Measurements from ENCODE around the gene SIN3B.

Gene SIN3B

DNA sequence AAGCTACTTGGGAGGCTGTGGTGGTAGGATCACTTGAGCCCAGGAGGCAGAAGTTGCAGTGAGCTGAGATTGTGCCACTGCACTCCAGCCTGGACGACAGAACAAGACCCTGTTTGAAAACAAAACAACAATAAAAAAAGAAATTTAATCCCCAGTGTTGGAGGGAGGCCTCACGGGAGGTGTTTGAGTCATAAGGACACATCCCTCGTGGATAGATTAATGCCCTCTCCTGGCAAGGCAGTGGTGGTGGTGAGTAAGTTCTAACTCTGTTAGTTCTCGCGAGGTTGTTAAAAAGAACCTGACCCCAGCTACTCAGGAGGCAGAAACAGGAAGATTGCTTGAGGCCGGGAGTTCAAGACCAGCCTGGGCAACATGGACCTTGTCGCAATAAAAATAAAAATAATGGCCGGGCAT lies 27.6 kb upstream of the SIN3B start:
- POLR2A ChIA-PET = no interaction called here
- DNase-seq (ENCODE audit: extremely low spot score) = peak; percentile 61
- TF ChIP-seq FOXA1 (IDR thresholded peaks at IDR 0.05) (no peak), TARDBP (IDR thresholded peaks at IDR 0.05) (no peak), SUZ12 (IDR thresholded peaks at IDR 0.05) (no peak), L3MBTL2 (conservative IDR thresholded peaks at IDR 0.05) (peak; percentile 70), ARNT (IDR thresholded peaks at IDR 0.05) (no peak), BHLHE40 (IDR thresholded peaks at IDR 0.05; ENCODE audit: borderline replicate concordance) (no peak), SP1 (IDR thresholded peaks at IDR 0.05) (no peak)
- TF ChIP-seq, protein P1, sequence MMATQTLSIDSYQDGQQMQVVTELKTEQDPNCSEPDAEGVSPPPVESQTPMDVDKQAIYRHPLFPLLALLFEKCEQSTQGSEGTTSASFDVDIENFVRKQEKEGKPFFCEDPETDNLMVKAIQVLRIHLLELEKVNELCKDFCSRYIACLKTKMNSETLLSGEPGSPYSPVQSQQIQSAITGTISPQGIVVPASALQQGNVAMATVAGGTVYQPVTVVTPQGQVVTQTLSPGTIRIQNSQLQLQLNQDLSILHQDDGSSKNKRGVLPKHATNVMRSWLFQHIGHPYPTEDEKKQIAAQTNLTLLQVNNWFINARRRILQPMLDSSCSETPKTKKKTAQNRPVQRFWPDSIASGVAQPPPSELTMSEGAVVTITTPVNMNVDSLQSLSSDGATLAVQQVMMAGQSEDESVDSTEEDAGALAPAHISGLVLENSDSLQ (IDR thresholded peaks at IDR 0.05) = no peak

DNA sequence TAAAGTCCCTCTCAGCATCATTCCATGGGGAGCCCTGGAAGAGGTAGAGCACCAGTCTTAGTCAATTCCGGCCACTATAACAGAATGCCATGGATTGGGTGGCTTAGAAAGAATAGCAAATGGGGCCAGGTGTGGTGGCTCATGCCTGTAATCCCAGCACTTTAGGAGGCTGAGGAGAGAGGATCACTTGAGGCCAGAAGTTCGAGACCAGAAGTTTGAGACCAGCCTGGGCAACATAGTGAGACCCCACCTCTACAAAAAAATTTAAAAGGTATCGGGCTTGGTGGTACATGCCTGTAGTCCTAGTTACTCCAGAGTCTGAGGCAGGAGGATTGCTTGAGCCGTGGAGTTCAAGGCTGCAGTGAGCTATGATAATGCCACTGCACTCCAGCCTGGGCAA lies 25.0 kb upstream of the SIN3B start:
- no peak for TF ChIP-seq FOXA1 (IDR thresholded peaks at IDR 0.05)
- no peak for TF ChIP-seq SP1 (IDR thresholded peaks at IDR 0.05)
- TF ChIP-seq TARDBP (IDR thresholded peaks at IDR 0.05) = no peak
- no peak for TF ChIP-seq FOXM1 (IDR thresholded peaks at IDR 0.05; ENCODE audit: borderline replicate concordance)
- POLR2A ChIA-PET = no interaction called here
- CTCF ChIA-PET = no interaction called here
- DNase-seq (ENCODE audit: extremely low spot score) = no peak

More for the DNA sequence above, 27.6 kb upstream of the SIN3B start:
- CTCF ChIA-PET = interaction anchor here (0.6 to 1.3 kb wide), 3 partner anchors 86 to 617 kb away, joined by 3 to 6 read pairs (median 3); no protein-coding TSS in a partner anchor

DNA sequence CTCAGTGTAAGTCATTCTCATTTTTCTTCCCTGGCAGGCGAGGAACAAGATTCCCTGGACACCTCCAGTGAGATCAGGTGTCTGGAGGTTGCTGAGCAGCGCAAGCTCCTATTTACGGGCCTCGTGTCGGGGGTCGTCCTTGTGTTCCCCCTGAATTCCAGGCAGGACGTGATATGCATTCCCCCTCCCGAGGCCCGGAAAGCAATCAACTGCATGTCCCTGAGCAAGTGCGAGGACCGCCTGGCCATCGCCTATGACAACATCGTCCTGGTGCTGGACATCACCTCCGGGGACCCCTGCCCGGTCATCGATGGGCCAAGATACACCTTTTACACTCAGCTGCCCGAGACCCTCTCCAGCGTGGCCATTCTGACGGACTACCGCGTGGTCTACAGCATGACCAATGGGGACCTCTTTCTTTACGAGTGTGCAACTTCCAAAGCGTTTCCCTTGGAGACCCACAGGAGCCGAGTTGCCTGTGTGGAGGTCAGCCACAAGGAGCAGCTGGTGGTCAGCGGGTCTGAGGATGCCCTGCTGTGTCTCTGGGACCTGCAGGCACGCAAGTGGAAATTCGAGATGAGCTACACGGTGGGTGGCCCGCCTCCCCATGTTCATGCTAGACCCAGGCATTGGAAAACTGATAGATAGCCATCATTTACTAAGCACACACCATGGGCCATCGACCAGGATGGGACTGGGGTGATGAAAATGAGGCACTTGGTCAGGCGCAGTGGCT lies 21.5 kb upstream of the SIN3B start:
- CTCF ChIA-PET = no interaction called here

DNA sequence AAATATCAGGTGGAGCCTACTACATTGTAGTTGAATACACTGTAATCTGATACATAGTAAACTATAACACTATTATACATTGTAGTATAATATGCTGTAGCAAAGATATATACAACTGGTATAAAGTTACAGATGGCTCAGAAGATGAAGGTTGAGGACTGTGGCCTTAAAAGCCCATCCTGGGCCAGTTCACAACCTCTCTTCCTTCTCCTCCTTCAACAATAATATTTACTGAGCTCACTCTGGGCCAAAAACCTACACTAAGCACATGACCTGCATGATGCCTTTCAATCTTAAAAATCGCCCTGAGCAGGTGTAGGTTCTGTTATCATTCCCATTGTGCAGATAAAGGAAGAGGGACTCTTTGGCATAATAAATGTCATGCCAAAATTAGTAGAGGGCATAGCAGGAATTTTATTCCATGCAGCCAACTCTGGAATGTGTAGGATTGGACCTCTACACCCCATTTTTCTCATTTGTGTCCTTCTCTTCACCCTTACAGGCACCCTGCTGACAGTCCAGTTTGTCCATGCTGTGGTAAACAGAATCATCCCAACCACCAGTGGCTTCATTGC lies 14.6 kb upstream of the SIN3B start:
- DNase-seq (ENCODE audit: extremely low spot score) = no peak
- no peak for TF ChIP-seq HDGF (IDR thresholded peaks at IDR 0.05; ENCODE audit: borderline replicate concordance)
- no peak for TF ChIP-seq L3MBTL2 (conservative IDR thresholded peaks at IDR 0.05)
- no peak for TF ChIP-seq TARDBP (IDR thresholded peaks at IDR 0.05)
- TF ChIP-seq FOXA1 (IDR thresholded peaks at IDR 0.05) = no peak
- TF ChIP-seq ZNF384 (IDR thresholded peaks at IDR 0.05) = no peak
- TF ChIP-seq BHLHE40 (IDR thresholded peaks at IDR 0.05; ENCODE audit: borderline replicate concordance) = no peak
- TF ChIP-seq CTBP1 (IDR thresholded peaks at IDR 0.05; ENCODE audit: borderline replicate concordance) = no peak
- TF ChIP-seq, protein P1 (IDR thresholded peaks at IDR 0.05) = no peak
- no peak for TF ChIP-seq FOXK2 (IDR thresholded peaks at IDR 0.05)
- no peak for TF ChIP-seq SP1 (IDR thresholded peaks at IDR 0.05)
- TF ChIP-seq FOXM1 (IDR thresholded peaks at IDR 0.05; ENCODE audit: borderline replicate concordance) = no peak
- TF ChIP-seq ELF4 (IDR thresholded peaks at IDR 0.05) = no peak
- TF ChIP-seq SUZ12 (IDR thresholded peaks at IDR 0.05) = no peak
- no peak for TF ChIP-seq ARNT (IDR thresholded peaks at IDR 0.05)
- ChIA-PET POLR2A (no interaction called here), CTCF (no interaction called here)

More for the DNA sequence above, 21.5 kb upstream of the SIN3B start:
- POLR2A ChIA-PET = no interaction called here
- no peak for DNase-seq (ENCODE audit: extremely low spot score)
- TF ChIP-seq ARNT (IDR thresholded peaks at IDR 0.05) = peak; percentile 83
- no peak for TF ChIP-seq ZNF384 (IDR thresholded peaks at IDR 0.05)

DNA sequence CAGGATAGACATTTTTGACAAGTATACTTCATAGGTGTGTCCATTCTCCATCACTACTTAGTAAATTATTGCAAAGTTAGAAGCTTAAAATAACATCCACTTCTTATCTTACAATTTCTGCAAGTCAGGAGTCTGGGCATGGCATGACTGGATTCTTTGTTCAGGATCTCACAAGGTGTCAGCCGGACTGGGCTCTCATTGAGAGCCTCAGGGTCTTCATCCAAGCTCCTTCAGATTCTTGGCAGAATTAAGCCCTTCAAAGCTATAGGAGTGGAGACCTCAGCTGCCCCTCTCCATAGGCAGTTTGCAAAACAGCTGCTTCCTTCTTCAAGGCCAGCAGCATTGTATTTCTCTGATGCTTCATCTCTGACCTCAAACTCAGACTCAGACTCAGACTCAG lies 9.1 kb upstream of the SIN3B start:
- TF ChIP-seq TARDBP (IDR thresholded peaks at IDR 0.05) (no peak), BHLHE40 (IDR thresholded peaks at IDR 0.05; ENCODE audit: borderline replicate concordance) (no peak), ZNF384 (IDR thresholded peaks at IDR 0.05) (no peak), ELF4 (IDR thresholded peaks at IDR 0.05) (no peak)
- ChIA-PET CTCF (no interaction called here), POLR2A (no interaction called here)
- DNase-seq (ENCODE audit: extremely low spot score) = no peak

DNA sequence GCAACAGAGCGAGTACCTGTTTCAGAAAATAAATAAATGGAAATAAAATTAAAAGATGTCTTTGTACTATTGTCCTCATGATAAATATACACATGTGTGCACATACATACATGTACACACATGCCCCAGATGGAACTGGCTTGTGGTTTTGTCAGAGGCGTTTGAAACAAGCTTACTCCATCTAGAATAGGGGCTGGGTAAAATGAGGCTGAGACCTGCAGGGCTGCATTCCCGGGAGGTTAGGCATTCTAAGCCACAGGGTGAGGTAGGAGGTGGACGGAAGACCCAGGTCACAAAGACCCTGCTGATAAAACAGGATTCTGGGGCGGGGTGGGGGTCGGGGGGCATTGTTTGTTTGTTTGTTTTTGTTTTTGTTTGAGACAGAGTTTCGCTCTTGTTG lies 8.1 kb upstream of the SIN3B start:
- DNase-seq (ENCODE audit: extremely low spot score) = no peak
- CTCF ChIA-PET = no interaction called here
- no peak for TF ChIP-seq ARNT (IDR thresholded peaks at IDR 0.05)
- TF ChIP-seq FOXA1 (IDR thresholded peaks at IDR 0.05) = no peak
- TF ChIP-seq ELF4 (IDR thresholded peaks at IDR 0.05) = no peak
- no peak for TF ChIP-seq SP1 (IDR thresholded peaks at IDR 0.05)
- no peak for TF ChIP-seq TARDBP (IDR thresholded peaks at IDR 0.05)
- TF ChIP-seq CTBP1 (IDR thresholded peaks at IDR 0.05; ENCODE audit: borderline replicate concordance) = no peak
- no peak for TF ChIP-seq HDGF (IDR thresholded peaks at IDR 0.05; ENCODE audit: borderline replicate concordance)
- no peak for TF ChIP-seq BHLHE40 (IDR thresholded peaks at IDR 0.05; ENCODE audit: borderline replicate concordance)
- no peak for TF ChIP-seq FOXM1 (IDR thresholded peaks at IDR 0.05; ENCODE audit: borderline replicate concordance)
- TF ChIP-seq, protein P1 (IDR thresholded peaks at IDR 0.05) = no peak
- TF ChIP-seq NFRKB (IDR thresholded peaks at IDR 0.05) = no peak
- no peak for TF ChIP-seq LEF1 (IDR thresholded peaks at IDR 0.05; ENCODE audit: borderline replicate concordance)
- POLR2A ChIA-PET = no interaction called here

DNA sequence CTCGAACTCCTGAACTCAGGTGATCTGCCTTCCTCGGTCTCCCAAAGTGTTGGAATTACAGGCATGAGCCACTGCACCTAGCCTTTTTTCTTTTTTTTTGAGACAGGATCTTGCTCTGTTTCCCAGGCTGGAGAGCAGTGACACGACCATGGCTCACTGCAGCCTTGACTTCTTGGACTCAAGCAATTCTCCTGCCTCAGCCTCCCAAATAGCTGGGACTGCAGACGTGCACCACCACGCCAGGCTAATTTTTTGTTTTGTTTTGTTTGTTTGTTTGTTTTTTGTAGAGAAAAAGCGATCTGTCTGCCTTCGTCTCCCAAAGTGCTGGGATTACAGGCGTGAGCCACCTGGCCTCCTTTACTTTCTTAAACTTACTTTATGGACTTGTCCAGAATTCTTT lies 6.5 kb upstream of the SIN3B start:
- TF ChIP-seq L3MBTL2 (conservative IDR thresholded peaks at IDR 0.05) (no peak), TARDBP (IDR thresholded peaks at IDR 0.05) (no peak), BHLHE40 (IDR thresholded peaks at IDR 0.05; ENCODE audit: borderline replicate concordance) (no peak), SP1 (IDR thresholded peaks at IDR 0.05) (no peak), ZNF384 (IDR thresholded peaks at IDR 0.05) (no peak), HDGF (IDR thresholded peaks at IDR 0.05; ENCODE audit: borderline replicate concordance) (no peak), NFRKB (IDR thresholded peaks at IDR 0.05) (no peak)
- ChIA-PET CTCF (no interaction called here), POLR2A (no interaction called here)
- DNase-seq (ENCODE audit: extremely low spot score) = no peak
